Endothelial cell (in vitro differentiated cells): ENCODE measurements around the gene ASMTL. TPM values are rescaled to one million over a fixed set of nuclear protein-coding genes. Genes with fewer than 3 reads are reported as not detected.

Experiments used
- DNase-seq: peaks from one replicate; pipeline ENCODE4 v3.0.0; 2021; ENCODE audit warnings: low spot score
- H3K27ac Mint-ChIP-seq: one replicate; pipeline ENCODE4 v1.8.0; 2021; ENCODE audit warnings: mixed read lengths, inconsistent platforms; ENCODE audit not compliant: unreplicated experiment
- H3K27me3 Mint-ChIP-seq: one replicate; pipeline ENCODE4 v1.8.0; 2021; ENCODE audit warnings: mild to moderate bottlenecking, moderate library complexity, mixed read lengths, inconsistent platforms; ENCODE audit not compliant: unreplicated experiment
- H3K36me3 Mint-ChIP-seq: one replicate; pipeline ENCODE4 v1.8.0; 2021; ENCODE audit warnings: mild to moderate bottlenecking, low read depth, mixed read lengths, inconsistent platforms; ENCODE audit not compliant: unreplicated experiment
- H3K4me1 Mint-ChIP-seq: one replicate; pipeline ENCODE4 v1.8.0; 2021; ENCODE audit warnings: mild to moderate bottlenecking, mixed read lengths, inconsistent platforms; ENCODE audit not compliant: unreplicated experiment
- H3K4me3 Mint-ChIP-seq: one replicate; pipeline ENCODE4 v1.8.0; 2021; ENCODE audit warnings: mild to moderate bottlenecking, mixed read lengths, inconsistent platforms; ENCODE audit not compliant: unreplicated experiment
- H3K9me3 Mint-ChIP-seq: one replicate; pipeline ENCODE4 v1.8.0; 2021; ENCODE audit warnings: mixed read lengths, inconsistent platforms; ENCODE audit not compliant: unreplicated experiment
- CTCF ChIP-seq: fragments of 200-600 bp; sonication (generic); IDR thresholded peaks from one replicate; pipeline ENCODE4 v1.5.0; 2021; ENCODE audit warnings: antibody characterized with exemption; ENCODE audit not compliant: unreplicated experiment
- total RNA-seq: library from RNA; stranded (reverse); fragmentation: NEBNext Ultra II Directional; extraction: Animal tissue kit (Norgen Biotek cat#: 25700); gene quantifications from one replicate; pipeline ENCODE4 v1.2.1, GENCODE V29; 2021; ENCODE audit not compliant: unreplicated experiment

Gene ASMTL
- total RNA-seq, 1 donor from 2014 or later: 25.8 TPM

- no peak for DNase-seq
- Mint-ChIP-seq H3K4me1 (no peaks in the 10 kb centered on the region), H3K27me3 (peaks cover 12% of the 10 kb centered on the region), H3K36me3 (peaks cover 4% of the 10 kb centered on the region), H3K9me3 (peaks cover 5% of the 10 kb centered on the region), H3K27ac (no peak overlapping the region), H3K4me3 (no peak overlapping the region)
- TF ChIP-seq CTCF: no peak
Measured at GRCh38 chrX:1466232-1466661, 13.5 kb upstream of the ASMTL start.

- DNase-seq: no peak
- Mint-ChIP-seq H3K4me1 (no peaks in the 10 kb centered on the region), H3K27ac (no peak overlapping the region), H3K36me3 (peaks cover 4% of the 10 kb centered on the region), H3K9me3 (peaks cover 5% of the 10 kb centered on the region), H3K27me3 (peaks cover 12% of the 10 kb centered on the region), H3K4me3 (no peak overlapping the region)
- no peak for TF ChIP-seq CTCF
Measured at GRCh38 chrX:1465286-1466231, 12.8 kb upstream of the ASMTL start.

DNA sequence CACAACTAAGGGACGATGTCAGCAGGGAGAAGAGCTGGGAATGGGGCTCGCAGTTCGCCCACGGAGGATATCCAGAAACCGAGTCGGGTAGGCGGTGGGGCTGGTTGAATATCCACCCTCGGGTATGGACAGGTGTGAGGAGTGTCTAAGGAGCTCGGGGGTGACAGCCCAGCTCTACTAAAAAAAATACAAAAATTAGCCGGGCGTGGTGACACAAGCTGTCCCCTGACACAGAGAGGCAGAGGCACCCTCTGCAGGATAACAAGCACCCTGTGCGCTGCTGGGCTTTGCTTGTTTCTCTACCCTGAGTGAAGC is 12.2 kb upstream of the ASMTL start:
- DNase-seq: no peak
- H3K4me3 Mint-ChIP-seq: no peak overlapping the region
- no peak for TF ChIP-seq CTCF
- no peak overlapping the region for H3K27ac Mint-ChIP-seq
- H3K36me3 Mint-ChIP-seq: peaks cover 4% of the 10 kb centered on the region
- H3K9me3 Mint-ChIP-seq: peaks cover 5% of the 10 kb centered on the region
- H3K4me1 Mint-ChIP-seq: no peaks in the 10 kb centered on the region
- H3K27me3 Mint-ChIP-seq: peaks cover 12% of the 10 kb centered on the region

- Mint-ChIP-seq H3K36me3 (peaks cover 4% of the 10 kb centered on the region), H3K4me3 (no peak overlapping the region), H3K27me3 (peaks cover 12% of the 10 kb centered on the region), H3K4me1 (no peaks in the 10 kb centered on the region), H3K27ac (peak overlapping the region; percentile 30), H3K9me3 (peaks cover 5% of the 10 kb centered on the region)
- DNase-seq: no peak
- TF ChIP-seq CTCF: no peak
Measured at GRCh38 chrX:1464041-1464970, 11.6 kb upstream of the ASMTL start.
